Head of caudate nucleus (tissue), 42 donors: ENCODE measurements around the gene B3GLCT.
"Not testable (repeated sequence)": the region's sequence is repeated elsewhere in the genome, so short reads cannot be mapped to it uniquely, and the experiment has no call there.

Experiments used
- DNase-seq, 42 donors: peaks; one replicate each; pipeline versions ENCODE4 v3.0.0 to v3.0.0-alpha.2; 2020 to 2021; ENCODE audit warnings: mixed read lengths in 7 of 42
- intact Hi-C: fragments of 100-400 bp; cut with DNase I; formaldehyde crosslinking; loops from one replicate; pipeline ENCODE4 v1.15.0; 2022

B3GLCT gene

GRCh38 chr13:31327182-31327860 is 127.5 kb downstream of the B3GLCT start:
- intact Hi-C loops, result no loop called here
- DNase-seq, result no peak

- intact Hi-C loops, result no loop called here
- no peak for DNase-seq
Observed at GRCh38 chr13:31328549-31329235, 128.9 kb downstream of the B3GLCT start.

GRCh38 chr13:31330236-31330635 is 130.5 kb downstream of the B3GLCT start:
- intact Hi-C loops, result no loop called here
- DNase-seq, result no peak

- intact Hi-C loops, result no loop called here
- no peak for DNase-seq
Observed at GRCh38 chr13:31331068-31331467, 131.3 kb downstream of the B3GLCT start.

DNA sequence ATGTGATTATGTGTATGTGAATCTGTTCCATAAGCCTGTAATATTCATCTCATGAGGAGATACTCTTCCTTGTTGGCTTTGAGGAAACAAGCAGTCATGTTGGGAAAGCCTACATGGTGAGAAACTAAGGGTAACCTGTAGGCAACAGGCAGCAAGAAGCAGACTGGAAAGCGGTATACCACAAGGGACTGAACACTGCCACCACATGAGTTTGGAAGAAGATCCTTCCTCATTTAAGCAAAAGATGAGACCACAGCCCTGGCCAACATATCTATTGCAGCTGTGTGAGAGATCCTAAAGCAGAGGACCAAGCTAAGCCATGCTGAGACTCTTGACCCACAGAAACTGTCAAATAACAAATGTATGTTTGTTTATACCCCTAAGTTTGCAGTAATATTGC is 134.8 kb downstream of the B3GLCT start:
- DNase-seq, result no peak
- intact Hi-C loops, result no loop called here

DNA sequence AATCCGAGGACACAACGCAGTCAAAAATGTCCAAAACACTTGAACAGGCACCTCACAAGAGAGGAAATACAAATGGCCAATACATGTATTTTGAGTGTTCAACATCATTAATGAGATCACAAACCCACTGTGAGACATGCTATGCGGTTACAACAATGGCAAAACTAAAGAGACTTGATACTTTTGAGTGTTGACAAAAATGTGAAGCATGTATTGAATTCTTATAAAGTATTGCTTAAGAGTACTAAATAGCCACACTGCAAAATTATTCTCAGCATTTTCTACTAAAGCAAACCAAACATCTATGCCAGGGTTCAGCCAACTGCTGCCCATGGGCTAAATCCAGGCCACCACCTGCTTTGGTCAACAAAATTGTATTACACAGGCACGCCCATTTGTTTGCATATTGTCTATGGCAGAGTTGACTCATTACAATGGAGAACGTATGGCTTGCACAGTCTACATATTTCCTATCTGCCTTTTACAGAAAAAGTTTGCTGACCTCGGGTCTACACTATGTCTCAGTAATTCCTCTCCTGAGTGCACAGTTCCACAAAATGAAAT is 135.3 kb downstream of the B3GLCT start:
- intact Hi-C loops, result no loop called here
- no peak for DNase-seq

DNA sequence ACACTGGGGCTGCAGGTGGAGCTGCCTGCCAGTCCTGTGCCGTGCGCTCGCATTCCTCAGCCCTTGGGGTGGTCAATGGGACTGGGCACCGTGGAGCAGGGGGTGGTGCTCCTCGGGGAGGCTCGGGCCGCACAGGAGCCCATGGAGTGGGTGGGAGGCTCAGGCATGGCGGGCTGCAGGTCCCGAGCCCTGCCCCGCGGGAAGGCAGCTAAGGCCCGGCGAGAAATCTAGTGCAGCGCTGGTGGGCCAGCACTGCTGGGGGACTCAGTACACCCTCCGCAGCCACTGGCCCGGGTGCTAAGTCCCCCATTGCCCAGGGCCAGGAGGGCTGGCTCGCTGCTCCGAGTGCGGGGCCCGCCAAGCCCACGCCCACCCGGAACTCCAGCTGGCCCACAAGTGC is 139.8 kb downstream of the B3GLCT start:
- intact Hi-C loops, result not testable (repeated sequence)

GRCh38 chr13:31340848-31341247 is 141.1 kb downstream of the B3GLCT start:
- DNase-seq, intact Hi-C loops: not testable (repeated sequence)

More for the DNA sequence above, 139.8 kb downstream of the B3GLCT start:
- DNase-seq, result not testable (repeated sequence)

- intact Hi-C loops, result no loop called here
- no peak for DNase-seq
Observed at GRCh38 chr13:31346891-31347290, 147.1 kb downstream of the B3GLCT start.

- intact Hi-C loops, result no loop called here
- DNase-seq, result no peak
Observed at GRCh38 chr13:31349156-31349555, 149.4 kb downstream of the B3GLCT start.

DNA sequence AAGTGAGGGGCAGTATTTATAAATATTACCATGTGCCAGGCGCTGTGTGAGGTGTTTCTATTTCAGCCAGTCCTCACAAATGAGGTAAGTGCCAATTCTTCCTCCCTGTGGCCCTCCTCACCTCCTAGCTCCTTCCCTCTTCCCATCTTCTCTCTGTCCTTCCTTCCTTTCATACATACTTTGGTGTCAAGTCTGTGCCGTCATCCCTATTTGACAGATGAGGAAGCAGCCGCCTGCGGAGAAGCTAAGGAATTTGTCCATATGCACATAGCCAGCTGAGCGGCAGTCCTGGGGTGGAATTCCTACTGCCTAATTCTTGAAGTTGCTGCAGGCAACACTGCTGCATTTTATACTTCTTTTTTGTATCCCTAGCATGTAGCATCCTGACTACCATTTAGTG is 150.8 kb downstream of the B3GLCT start:
- intact Hi-C loops, result no loop called here
- DNase-seq, result no peak

- no peak for DNase-seq
Observed at GRCh38 chr13:31351376-31351775, 151.6 kb downstream of the B3GLCT start.

DNA sequence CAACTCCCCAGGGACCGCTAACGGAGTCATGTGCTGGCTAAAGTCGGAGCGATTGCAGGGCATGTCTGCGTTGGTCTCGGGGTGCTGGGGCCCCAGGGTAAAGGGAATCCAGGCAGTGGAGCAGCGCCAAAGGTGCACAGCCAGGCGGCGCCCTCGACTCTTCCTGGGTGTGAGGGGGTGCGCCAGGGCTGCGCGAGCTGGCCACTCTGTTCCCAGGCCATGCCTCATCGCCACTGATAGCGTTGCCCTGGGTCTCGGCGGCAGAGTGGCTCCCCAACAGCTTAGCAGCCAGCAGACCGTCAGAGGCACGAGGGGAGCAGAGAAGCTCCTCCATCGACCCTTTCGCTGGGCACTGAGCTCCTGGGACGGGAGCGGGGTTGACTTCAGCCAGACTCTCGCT is 152.7 kb downstream of the B3GLCT start:
- intact Hi-C loops, result no loop called here
- DNase-seq, result no peak

More at GRCh38 chr13:31351376-31351775, 151.6 kb downstream of the B3GLCT start:
- intact Hi-C loops, result no loop called here

- DNase-seq, result no peak
- intact Hi-C loops, result no loop called here
Observed at GRCh38 chr13:31355001-31355400, 155.2 kb downstream of the B3GLCT start.

DNA sequence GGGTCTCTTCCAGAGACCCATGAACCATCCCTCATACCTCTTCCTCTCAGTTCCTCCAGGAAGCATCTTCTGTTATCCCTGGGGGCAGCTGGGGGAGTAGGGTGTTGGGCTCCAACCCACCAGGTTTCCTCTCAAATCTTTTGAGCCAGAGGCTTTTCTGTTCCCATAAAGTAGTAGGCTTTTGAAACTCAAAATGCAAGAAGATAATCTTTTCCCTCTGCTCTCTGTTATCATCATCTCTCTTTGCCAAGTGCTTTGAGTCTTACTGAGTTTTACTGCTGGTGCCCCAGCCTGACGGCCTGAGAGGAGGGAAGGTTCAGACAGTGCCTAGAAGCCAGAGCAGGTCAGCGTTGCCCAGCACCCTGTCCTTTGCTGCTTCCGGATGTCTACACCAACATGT is 157.2 kb downstream of the B3GLCT start:
- no peak for DNase-seq
- intact Hi-C loops, result no loop called here

DNA sequence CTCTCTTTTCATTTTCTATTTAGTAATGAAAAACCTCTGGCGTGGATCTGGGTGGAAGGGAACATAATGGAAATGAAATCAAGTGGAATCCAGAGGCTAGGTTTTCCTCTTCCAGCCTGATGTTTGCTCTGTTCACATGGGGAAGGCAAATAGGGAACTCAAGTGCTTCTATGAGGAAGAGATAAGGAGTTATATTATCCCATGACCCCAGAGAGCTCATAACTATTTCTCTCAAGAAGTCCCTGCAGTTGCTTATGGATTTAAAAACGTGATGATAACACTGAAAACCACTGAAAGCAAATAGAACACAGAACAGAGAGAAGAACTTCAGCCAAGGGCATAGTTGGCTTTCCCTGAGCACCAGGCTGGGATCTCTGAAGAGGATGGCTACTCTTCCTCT is 157.8 kb downstream of the B3GLCT start:
- intact Hi-C loops, result no loop called here
- no peak for DNase-seq

DNA sequence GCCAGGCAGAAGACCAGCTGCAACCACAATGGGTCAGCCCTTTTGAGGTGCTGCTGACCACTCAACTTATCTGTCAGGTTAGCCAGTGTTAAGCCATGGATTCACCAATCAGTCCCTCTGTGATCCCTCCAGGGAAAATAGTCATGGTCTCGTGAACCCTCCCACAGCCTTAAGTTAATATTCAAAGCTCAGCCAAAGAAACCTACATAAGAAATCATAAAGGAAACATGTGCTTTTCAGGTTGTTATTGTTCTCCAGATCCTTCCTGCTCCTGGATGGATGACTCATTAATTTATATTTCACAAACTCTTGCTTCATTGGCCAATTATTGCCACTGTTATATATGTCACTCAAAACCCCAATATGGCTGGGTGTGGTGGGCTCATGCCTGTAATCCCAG is 161.9 kb downstream of the B3GLCT start:
- DNase-seq, result no peak
- intact Hi-C loops, result no loop called here

DNA sequence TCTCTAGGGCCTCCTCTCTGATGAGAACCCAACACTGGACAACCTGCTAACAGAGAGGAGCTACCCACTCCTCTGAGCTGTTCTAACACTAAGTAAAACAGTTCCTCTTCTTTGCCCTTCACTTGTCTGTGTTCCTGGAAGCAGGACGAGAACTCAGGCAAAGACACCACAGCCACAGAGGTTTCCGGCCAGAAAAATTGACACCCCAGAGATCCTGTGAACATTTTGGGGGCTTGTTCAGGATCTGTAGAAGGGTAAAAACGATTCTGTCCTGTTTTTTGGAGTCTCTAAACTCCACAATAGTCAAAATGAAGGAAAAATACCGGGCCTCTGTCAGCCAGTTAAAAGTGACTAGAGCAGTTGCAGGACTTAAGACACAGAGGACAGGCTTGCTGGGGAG is 165.9 kb downstream of the B3GLCT start:
- intact Hi-C loops, result no loop called here
- DNase-seq, result no peak

DNA sequence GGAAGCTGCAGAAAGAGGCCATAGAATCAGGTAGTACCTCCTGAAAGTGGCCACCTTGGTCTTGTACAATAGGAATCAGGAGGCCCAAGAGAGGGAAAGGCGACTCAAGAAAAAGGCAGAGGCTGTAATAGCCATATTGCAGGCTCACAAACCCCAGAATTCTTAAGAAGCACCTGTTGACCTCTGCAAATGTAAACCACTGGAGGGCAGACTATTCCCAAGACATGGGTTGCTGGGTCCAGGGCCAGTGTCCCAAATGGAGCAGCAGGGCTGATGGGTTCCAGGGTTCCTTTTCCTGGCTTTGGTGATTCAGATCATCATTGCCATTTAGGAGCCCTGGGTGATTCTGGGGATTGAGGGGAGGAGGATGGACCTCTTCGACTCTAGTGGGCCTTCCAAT is 167.6 kb downstream of the B3GLCT start:
- intact Hi-C loops, result no loop called here
- no peak for DNase-seq

DNA sequence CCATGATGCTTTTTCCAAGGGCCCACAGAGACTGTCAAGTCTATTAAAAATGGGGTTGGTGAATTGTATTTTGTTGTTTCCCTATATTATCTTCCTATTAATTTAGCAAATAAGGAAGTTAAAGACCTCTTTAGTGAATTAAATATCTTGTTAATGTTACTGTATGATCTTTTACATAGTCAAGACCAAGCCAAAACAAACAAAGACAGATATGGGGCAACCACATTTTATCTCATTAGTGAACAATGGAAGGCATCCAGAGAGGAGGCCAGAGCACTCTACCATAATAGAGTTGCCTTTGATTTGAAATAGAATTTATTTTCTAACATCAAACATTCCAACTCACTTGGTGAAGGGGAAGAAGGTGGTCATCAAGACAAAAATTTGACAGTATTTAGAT is 169.4 kb downstream of the B3GLCT start:
- intact Hi-C loops, result no loop called here

GRCh38 chr13:31372454-31372853 is 172.7 kb downstream of the B3GLCT start:
- intact Hi-C loops, result no loop called here
- DNase-seq, result no peak

More for the DNA sequence above, 169.4 kb downstream of the B3GLCT start:
- no peak for DNase-seq
